GM19043 (cell line): Measurements from ENCODE around the gene GMIP.

Experiments used
- ATAC-seq: cut with Tn5 transposase; IDR thresholded peaks from one replicate; pipeline ENCODE4 v1.9.1; 2021; ENCODE audit warnings: low read depth; ENCODE audit not compliant: unreplicated experiment

The GMIP gene

GRCh38 chr19:19579533-19580361 lies 63.7 kb downstream of the GMIP start:
- ATAC-seq, result no peak
